H1 (cell line): Measurements from ENCODE around the gene MCM5. TPM values are rescaled to one million over a fixed set of nuclear protein-coding genes. Genes with fewer than 3 reads are reported as not detected.
A peak's percentile ranks its signal among the peaks of the same experiment; 100 is the strongest.

Source experiments
- ATF2 ChIP-seq: IDR thresholded peaks from 2 replicates; pipeline ENCODE4 v1.6.1; 2012; ENCODE audit warnings: low read length, inconsistent platforms
- CHD1 ChIP-seq: IDR thresholded peaks from 2 replicates; pipeline ENCODE4 v1.6.1; 2012; ENCODE audit warnings: low read depth, low read length, improper control_type of control experiment
- CREB1 ChIP-seq: IDR thresholded peaks from 2 replicates; pipeline ENCODE4 v1.6.1; 2012; ENCODE audit warnings: inconsistent platforms
- E2F6 ChIP-seq: IDR thresholded peaks from 2 replicates; pipeline ENCODE4 v1.6.1; 2012; ENCODE audit warnings: inconsistent platforms
- EGR1 ChIP-seq: IDR thresholded peaks from 2 replicates; pipeline ENCODE4 v1.6.1; 2011; ENCODE audit warnings: low read depth, low read length, borderline replicate concordance
- EP300 ChIP-seq, 2 experiments: IDR thresholded peaks; 1 replicate in 1 of 2; 2 replicates in 1 of 2; pipeline ENCODE4 v1.6.1; 2011 to 2012; ENCODE audit warnings: low read depth in 2 of 2, low read length in 2 of 2, mild to moderate bottlenecking in 2 of 2, borderline replicate concordance in 1 of 2, inconsistent platforms in 1 of 2, moderate library complexity in 1 of 2
- EZH2 ChIP-seq: fragments of 200-600 bp; sonication (generic); IDR thresholded peaks from 2 replicates; pipeline ENCODE4 v1.7.1; 2012; ENCODE audit warnings: low read depth, mild to moderate bottlenecking, moderate library complexity, low read length, inconsistent platforms; ENCODE audit not compliant: severe bottlenecking
- FOSL1 ChIP-seq: IDR thresholded peaks from 2 replicates; pipeline ENCODE4 v1.6.1; 2011; ENCODE audit warnings: mild to moderate bottlenecking, low read depth, low read length, moderate library complexity; ENCODE audit not compliant: insufficient read depth
- KDM1A ChIP-seq: fragments of 200-600, 300-600 bp; sonication (generic); IDR thresholded peaks from 2 replicates; pipeline ENCODE4 v1.7.1; 2016; ENCODE audit warnings: mild to moderate bottlenecking, low read length, borderline replicate concordance
- KDM4A ChIP-seq: IDR thresholded peaks from one replicate; pipeline ENCODE4 v1.7.1; 2012; ENCODE audit warnings: low read depth, mild to moderate bottlenecking, moderate library complexity, low read length, inconsistent platforms; ENCODE audit not compliant: severe bottlenecking
- PHF8 ChIP-seq: fragments of 200-600 bp; sonication (generic); conservative IDR thresholded peaks from 2 replicates; pipeline ENCODE4 v1.7.1; 2012; ENCODE audit warnings: low read depth, mild to moderate bottlenecking, inconsistent platforms, low read length, moderate library complexity
- POLR2A ChIP-seq, 2 experiments: IDR thresholded peaks; 1 replicate in 1 of 2; 2 replicates in 1 of 2; pipeline ENCODE4 v1.6.1; 2011; ENCODE audit warnings: low read depth in 2 of 2, low read length in 2 of 2, mild to moderate bottlenecking in 2 of 2; ENCODE audit errors: control extremely low read depth in 1 of 2
- POLR2AphosphoS5 ChIP-seq: IDR thresholded peaks from 2 replicates; pipeline ENCODE4 v1.6.1; 2011; ENCODE audit warnings: low read depth, low read length
- RBBP5 ChIP-seq: IDR thresholded peaks from 2 replicates; pipeline ENCODE4 v1.7.1; 2012; ENCODE audit warnings: low read depth, mild to moderate bottlenecking, inconsistent platforms, low read length, moderate library complexity, borderline replicate concordance
- RFX5 ChIP-seq: IDR thresholded peaks from 2 replicates; pipeline ENCODE4 v1.6.1; 2011; ENCODE audit warnings: low read depth, low read length, improper control_type of control experiment, borderline replicate concordance
- RNF2 ChIP-seq: fragments of 200-900, 300-1000 bp; sonication (generic); IDR thresholded peaks from 2 replicates; pipeline ENCODE4 v1.7.1; 2016; ENCODE audit warnings: borderline replicate concordance, low read depth, mild to moderate bottlenecking, antibody characterized with exemption, low read length; ENCODE audit not compliant: poor library complexity, severe bottlenecking; ENCODE audit errors: missing control alignments
- SP2 ChIP-seq: IDR thresholded peaks from 2 replicates; pipeline ENCODE4 v1.6.1; 2012; ENCODE audit warnings: mild to moderate bottlenecking, low read length, inconsistent platforms
- SRF ChIP-seq: IDR thresholded peaks from 2 replicates; pipeline ENCODE4 v1.6.1; 2011; ENCODE audit warnings: mild to moderate bottlenecking, low read depth, low read length, moderate library complexity
- TAF1 ChIP-seq: IDR thresholded peaks from 2 replicates; pipeline ENCODE4 v1.6.1; 2011; ENCODE audit warnings: mild to moderate bottlenecking, low read depth, low read length
- USF2 ChIP-seq: IDR thresholded peaks from 2 replicates; pipeline ENCODE4 v1.6.1; 2011; ENCODE audit warnings: low read length, improper control_type of control experiment
- polyA plus RNA-seq, 7 experiments: library from polyadenylated mRNA; depleted of rRNA in 3 of 7; stranded (reverse) in 5 of 7; unstranded in 2 of 7; fragments of >200 nt in 5 of 7; fragments of 200-250 nt in 2 of 7; gene quantifications; 1 replicate in 5 of 7; 2 replicates in 1 of 7; 4 replicates in 1 of 7; pipeline versions ENCODE4 v1.2.1 to v1.2.3, GENCODE V29; 2011 to 2013; ENCODE audit warnings: missing spikeins in 2 of 7, mixed read lengths in 2 of 7
- total RNA-seq: library from RNA; stranded (reverse); fragmentation: NEBNext Ultra II Directional; extraction: Animal tissue kit (Norgen Biotek cat#: 25700); gene quantifications from 2 replicates; pipeline ENCODE4 v1.2.1, GENCODE V29; 2021

The MCM5 gene
- total and polyA plus RNA-seq, 2 of the 8 experiments (the other 6 are each of a cell fraction or from before 2014, with no cell fraction given) = 210 to 305 TPM

- TF ChIP-seq PHF8 (peak; percentile 71), CREB1 (peak; percentile 71), EGR1 (no peak), RBBP5 (no peak), FOSL1 (no peak), RFX5 (no peak), KDM1A (no peak), KDM4A (peak; percentile 29), SRF (no peak), USF2 (no peak), E2F6 (peak; percentile 89), SP2 (peak; percentile 42; the same call in 1 of the 2 replicates), POLR2A (IDR thresholded peaks at IDR 0.05; ENCODE audit: control extremely low read depth in 1 of 2, low read depth in 2 of 2, low read length in 2 of 2) (peak; percentile 86 to 95), POLR2AphosphoS5 (peak; percentile 87), EP300 (IDR thresholded peaks at IDR 0.05; ENCODE audit: borderline replicate concordance in 1 of 2, low read depth in 2 of 2, low read length in 2 of 2) (peak in 1 of 2 experiments; percentile 21; a peak in 1 of 3 replicates), RNF2 (no peak), EZH2 (no peak), TAF1 (peak; percentile 95), ATF2 (0 out of 2 replicates have a peak, but pooled peaks have one; percentile 50), CHD1 (peak; percentile 83)
Observed at GRCh38 chr22:35399678-35400500, at the start of gene MCM5 (continued).
